ENCODE results near the gene TMEM163. TPM values are rescaled to one million over a fixed set of nuclear protein-coding genes. Genes with fewer than 3 reads are reported as not detected.

TMEM163 gene
- total RNA-seq, 1 donor from 2014 or later, result not detected

GRCh38 chr2:134522496-134523455, 196.0 kb downstream of the TMEM163 start:
- Histone ChIP-seq H3K36me3 (ENCODE audit: control insufficient read depth, insufficient read depth, low read length) (no peaks in the 10 kb centered on the region), H3K27me3 (ENCODE audit: control insufficient read depth, insufficient read depth, low read length) (no peaks in the 10 kb centered on the region), H3K4me3 (ENCODE audit: low read depth, low read length) (no peak overlapping the region)
- TF ChIP-seq, protein P1, sequence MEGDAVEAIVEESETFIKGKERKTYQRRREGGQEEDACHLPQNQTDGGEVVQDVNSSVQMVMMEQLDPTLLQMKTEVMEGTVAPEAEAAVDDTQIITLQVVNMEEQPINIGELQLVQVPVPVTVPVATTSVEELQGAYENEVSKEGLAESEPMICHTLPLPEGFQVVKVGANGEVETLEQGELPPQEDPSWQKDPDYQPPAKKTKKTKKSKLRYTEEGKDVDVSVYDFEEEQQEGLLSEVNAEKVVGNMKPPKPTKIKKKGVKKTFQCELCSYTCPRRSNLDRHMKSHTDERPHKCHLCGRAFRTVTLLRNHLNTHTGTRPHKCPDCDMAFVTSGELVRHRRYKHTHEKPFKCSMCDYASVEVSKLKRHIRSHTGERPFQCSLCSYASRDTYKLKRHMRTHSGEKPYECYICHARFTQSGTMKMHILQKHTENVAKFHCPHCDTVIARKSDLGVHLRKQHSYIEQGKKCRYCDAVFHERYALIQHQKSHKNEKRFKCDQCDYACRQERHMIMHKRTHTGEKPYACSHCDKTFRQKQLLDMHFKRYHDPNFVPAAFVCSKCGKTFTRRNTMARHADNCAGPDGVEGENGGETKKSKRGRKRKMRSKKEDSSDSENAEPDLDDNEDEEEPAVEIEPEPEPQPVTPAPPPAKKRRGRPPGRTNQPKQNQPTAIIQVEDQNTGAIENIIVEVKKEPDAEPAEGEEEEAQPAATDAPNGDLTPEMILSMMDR (IDR thresholded peaks at IDR 0.05; ENCODE audit: insufficient read depth, low read length, severe bottlenecking), result no peak
- peak; percentile 73 for FAIRE-seq
- no peak for DNase-seq (ENCODE audit: low read depth)

DNA sequence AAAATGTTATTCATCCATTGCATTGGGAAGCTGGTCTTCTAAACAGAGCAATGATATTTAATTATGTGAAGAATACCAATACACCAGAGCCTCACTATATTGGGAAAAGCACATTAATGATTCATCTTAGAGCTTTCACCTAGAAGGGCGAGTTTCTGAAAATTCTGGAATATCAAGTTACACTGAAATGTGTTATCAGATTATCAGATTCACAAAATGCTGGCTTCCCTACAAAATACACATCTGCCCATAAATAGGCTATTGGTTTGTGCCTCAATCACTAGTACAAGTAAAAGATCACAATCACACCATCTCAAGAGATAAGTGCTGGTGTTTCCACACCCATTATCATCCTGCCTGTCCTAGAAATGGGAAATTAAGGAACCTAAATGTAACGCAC, 200.7 kb downstream of the TMEM163 start:
- TF ChIP-seq, protein P1 (IDR thresholded peaks at IDR 0.05; ENCODE audit: insufficient read depth, low read length, severe bottlenecking), result no peak
- no peaks in the 10 kb centered on the region for H3K36me3 ChIP-seq (ENCODE audit: control insufficient read depth, insufficient read depth, low read length)
- H3K4me3 ChIP-seq (ENCODE audit: low read depth, low read length), result no peak overlapping the region
- FAIRE-seq, result no peak
- H3K27me3 ChIP-seq (ENCODE audit: control insufficient read depth, insufficient read depth, low read length), result no peaks in the 10 kb centered on the region
- no peak for DNase-seq (ENCODE audit: low read depth)

DNA sequence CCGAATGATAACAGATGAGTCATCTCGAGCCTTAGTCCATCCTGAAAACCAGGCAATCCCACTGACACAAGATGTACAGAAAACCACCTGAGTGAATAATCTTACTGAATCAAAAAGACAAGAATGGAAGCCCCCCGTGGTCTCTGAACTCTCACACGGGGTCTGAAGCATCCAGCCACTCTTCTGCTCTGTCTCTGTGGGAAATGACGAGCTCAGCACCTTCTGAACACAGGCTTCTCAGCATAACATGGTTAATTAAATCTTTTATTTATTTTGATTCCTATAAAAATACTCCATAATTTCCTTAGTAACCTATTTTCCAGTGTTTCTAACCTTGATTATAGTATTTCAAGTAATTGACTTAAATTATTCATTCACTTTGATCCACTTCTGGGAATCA, 203.7 kb downstream of the TMEM163 start:
- DNase-seq (ENCODE audit: low read depth) (no peak), FAIRE-seq (no peak)
- TF ChIP-seq, protein P1 (IDR thresholded peaks at IDR 0.05; ENCODE audit: insufficient read depth, low read length, severe bottlenecking), result no peak
- Histone ChIP-seq H3K4me3 (ENCODE audit: low read depth, low read length) (no peak overlapping the region), H3K36me3 (ENCODE audit: control insufficient read depth, insufficient read depth, low read length) (no peaks in the 10 kb centered on the region), H3K27me3 (ENCODE audit: control insufficient read depth, insufficient read depth, low read length) (no peaks in the 10 kb centered on the region)

DNA sequence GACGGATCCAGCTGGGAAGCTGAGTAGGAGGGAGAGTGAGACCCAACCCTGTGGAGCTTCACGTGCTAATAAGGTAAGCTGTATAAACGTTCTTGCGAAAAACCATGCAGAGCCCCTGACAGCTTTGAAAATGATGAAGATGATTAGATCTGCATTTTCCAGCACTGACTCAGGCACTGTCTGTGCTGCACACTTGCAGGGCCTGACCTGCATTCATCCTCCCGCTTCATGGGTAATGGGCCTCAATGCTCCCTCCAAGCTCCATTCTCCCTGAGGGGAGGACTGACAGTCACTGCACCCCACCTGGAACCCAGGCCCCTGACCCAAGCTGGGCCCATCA, 205.4 kb downstream of the TMEM163 start:
- DNase-seq (ENCODE audit: low read depth) (no peak), FAIRE-seq (no peak)
- Histone ChIP-seq H3K4me3 (ENCODE audit: low read depth, low read length) (no peak overlapping the region), H3K36me3 (ENCODE audit: control insufficient read depth, insufficient read depth, low read length) (no peaks in the 10 kb centered on the region), H3K27me3 (ENCODE audit: control insufficient read depth, insufficient read depth, low read length) (no peaks in the 10 kb centered on the region)
- TF ChIP-seq, protein P1 (IDR thresholded peaks at IDR 0.05; ENCODE audit: insufficient read depth, low read length, severe bottlenecking), result no peak

DNA sequence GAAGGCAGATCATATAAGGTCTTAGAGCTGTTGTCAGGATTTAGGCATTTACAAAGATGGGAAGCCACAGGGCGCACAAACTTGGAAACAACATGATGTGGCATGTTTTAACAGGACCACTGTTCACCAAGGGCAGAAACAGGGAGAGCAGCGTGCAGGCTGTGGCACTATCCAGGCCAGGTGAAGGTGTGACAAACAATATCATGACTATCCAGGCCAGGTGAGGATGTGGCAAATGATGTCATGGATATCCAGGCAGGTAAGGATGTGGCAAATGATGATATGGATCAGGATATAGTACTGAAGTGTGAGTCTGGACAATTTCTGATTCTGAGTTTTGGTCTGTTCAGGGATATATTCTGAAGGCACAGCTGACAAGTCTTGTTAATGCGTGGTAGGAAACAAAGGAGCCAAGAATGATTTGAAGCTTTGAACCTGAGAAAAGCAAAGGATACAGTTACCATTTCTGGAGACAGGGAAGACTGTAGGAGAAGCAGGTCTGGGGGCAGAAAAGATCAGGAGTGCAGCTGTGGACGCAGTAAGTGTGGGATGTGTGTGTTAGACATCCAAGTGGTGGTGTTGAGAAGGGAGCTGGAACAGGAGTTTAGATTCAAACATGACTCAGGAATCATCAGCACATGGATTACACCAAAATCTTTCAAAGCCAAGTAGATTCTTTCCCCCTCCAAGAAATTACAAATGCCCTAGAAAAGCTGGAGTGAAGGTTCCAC, 205.9 kb downstream of the TMEM163 start:
- FAIRE-seq (no peak), DNase-seq (ENCODE audit: low read depth) (peak; percentile 47)
- Histone ChIP-seq H3K36me3 (ENCODE audit: control insufficient read depth, insufficient read depth, low read length) (no peaks in the 10 kb centered on the region), H3K27me3 (ENCODE audit: control insufficient read depth, insufficient read depth, low read length) (no peaks in the 10 kb centered on the region), H3K4me3 (ENCODE audit: low read depth, low read length) (no peak overlapping the region)
- TF ChIP-seq, protein P1 (IDR thresholded peaks at IDR 0.05; ENCODE audit: insufficient read depth, low read length, severe bottlenecking), result no peak
